Ovary (tissue), 9 donors: ENCODE measurements around the gene UBLCP1. TPM values are rescaled to one million over a fixed set of nuclear protein-coding genes. Genes with fewer than 3 reads are reported as not detected.

Experiments
- DNase-seq, 5 donors: peaks; one replicate each; pipeline ENCODE4 v3.0.0-alpha.2; 2019 to 2020
- H3K27ac ChIP-seq, 2 donors: fragments of 200-600 bp; one replicate each; pipeline versions ENCODE4 v1.5.1 to v1.8.0; 2019 to 2022
- H3K27me3 ChIP-seq: fragments of 200-600 bp; one replicate; pipeline ENCODE4 v1.8.0; 2022
- H3K36me3 ChIP-seq: fragments of 200-600 bp; sonication (generic); one replicate; pipeline ENCODE4 v1.5.1; 2019
- H3K4me1 ChIP-seq: one replicate; pipeline ENCODE4 v1.8.1; 2013; ENCODE audit warnings: mild to moderate bottlenecking, moderate library complexity; ENCODE audit not compliant: insufficient read depth
- H3K4me3 ChIP-seq: fragments of 200-600 bp; sonication (generic); one replicate; pipeline ENCODE4 v1.5.1; 2017
- H3K9me3 ChIP-seq, 2 donors: fragments of 200-600 bp in 1 of 2; sonication (generic) in 1 of 2; one replicate each; pipeline versions ENCODE4 v1.5.1 to v1.8.1; 2013 to 2019; ENCODE audit warnings: mild to moderate bottlenecking in 1 of 2, moderate library complexity in 1 of 2
- EP300 ChIP-seq: sonication (generic); formaldehyde crosslinking; IDR thresholded peaks from one replicate; pipeline ENCODE4 v1.6.1; 2017; ENCODE audit warnings: antibody characterized with exemption
- POLR2A ChIP-seq: fragments of 450-650 bp; IDR thresholded peaks from one replicate; pipeline ENCODE4 v1.6.1; 2017; ENCODE audit warnings: antibody characterized with exemption, mild to moderate bottlenecking, moderate library complexity
- WGBS, 3 donors: extraction: QIAGEN DNeasy Blood & Tissue Kit in 1 of 3; methylation state at CpG; one replicate each; pipeline versions ENCODE4 v1.1.5 to v1.1.7; 2013 to 2017; 5-methylcytosine and 5-hydroxymethylcytosine counted together
- intact Hi-C, 4 donors: fragments of 100-400 bp; cut with DNase I; formaldehyde crosslinking; loops; one replicate each; pipeline versions ENCODE4 v1.11.0 to v1.15.1; 2022 to 2023
- polyA plus RNA-seq, 2 donors: library from polyadenylated mRNA; stranded (reverse); fragments of 200-250 nt in 1 of 2; fragments of 350-450 nt in 1 of 2; fragmentation: Illumina TruSeq in 1 of 2; extraction: RNeasy Lipid Tissue Mini Kit (QIAGEN cat#74804) in 1 of 2; gene quantifications; one replicate each; pipeline ENCODE4 v1.2.3, GENCODE V29; 2013 to 2014
- total RNA-seq, 7 donors: library from RNA; depleted of rRNA in 2 of 7; stranded (reverse); fragments of >200 nt in 2 of 7; fragmentation: NEBNext Ultra II Directional in 3 of 7; extraction: Animal tissue kit (Norgen Biotek cat#: 25700) in 3 of 7; gene quantifications; one replicate each; pipeline versions ENCODE4 v1.1.0 to v1.2.4, GENCODE V29; 2016 to 2023
- TF ChIP-seq, protein P1 (sequence below), 3 donors: fragments of 450-650 bp in 2 of 3; fragments of 200-600 bp in 1 of 3; IDR thresholded peaks; one replicate each; pipeline versions ENCODE4 v1.5.1 to v1.8.0; 2016 to 2022; ENCODE audit warnings: antibody characterized with exemption in 3 of 3, mild to moderate bottlenecking in 1 of 3
- donor health status: DM: no; HTN: no; CAD: no; lungs with moderate emphysema.
- donor health status: DM: no; HTN: no; CAD: no.
- donor health status: Bipolar disorder and iron deficiency.
- donor health status: DM: yes; HTN: yes; CAD: no.
- donor health status: DM: no; HTN: no; CAD: no.
- donor health status: DM: yes; HTN: yes; CAD: no.

UBLCP1 gene
- total and polyA plus RNA-seq, 9 donors = 15.0 to 32.3 (median 19.0) TPM

DNA sequence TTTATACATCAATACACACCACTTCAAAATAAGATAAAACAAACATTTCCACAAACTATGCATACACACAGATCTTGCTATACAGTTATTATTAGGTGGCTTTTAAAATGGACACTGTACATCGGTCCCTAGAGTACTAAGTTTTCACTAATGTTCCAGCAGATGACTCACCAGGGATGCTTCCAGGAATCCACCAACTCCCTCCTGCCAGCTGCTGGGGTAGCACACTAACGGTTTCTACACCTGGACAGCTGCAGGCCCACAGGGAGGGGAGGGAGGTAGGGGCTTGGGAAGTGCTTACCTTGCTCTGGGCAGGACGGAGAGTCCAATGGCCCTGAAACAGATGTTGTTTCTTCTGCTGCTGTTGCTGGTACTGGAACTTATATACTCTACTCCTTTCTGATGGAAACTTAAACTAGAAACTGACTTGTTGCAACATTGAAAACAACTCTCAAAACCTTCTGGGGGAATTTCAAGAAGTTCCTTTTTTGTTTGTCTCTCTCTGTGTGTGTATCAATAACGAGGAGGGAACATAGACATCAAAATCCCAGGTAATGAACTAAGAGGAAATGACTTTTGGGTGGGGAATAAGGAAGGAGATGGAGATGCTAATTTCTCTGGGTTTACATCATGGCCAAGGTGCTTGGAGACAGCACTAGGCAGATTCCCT lies 67.2 kb downstream of the UBLCP1 start, which contains the start of gene IL12B:
IL12B (minus strand) TSS at position 357 of the 670 bp plus-strand sequence. CDS start 3,705 bp downstream, outside the sequence.
- Histone ChIP-seq H3K9me3 (no peaks in the 10 kb centered on the region), H3K27me3 (no peaks in the 10 kb centered on the region), H3K27ac (no peak within 1 kb of the TSS), H3K4me3 (no peak within 1 kb of the TSS), H3K4me1 (peaks cover 5% of the 10 kb centered on the region), H3K36me3 (no peaks in the 10 kb centered on the region)
- TF ChIP-seq EP300 (no peak), POLR2A (no peak)
- TF ChIP-seq, protein P1, sequence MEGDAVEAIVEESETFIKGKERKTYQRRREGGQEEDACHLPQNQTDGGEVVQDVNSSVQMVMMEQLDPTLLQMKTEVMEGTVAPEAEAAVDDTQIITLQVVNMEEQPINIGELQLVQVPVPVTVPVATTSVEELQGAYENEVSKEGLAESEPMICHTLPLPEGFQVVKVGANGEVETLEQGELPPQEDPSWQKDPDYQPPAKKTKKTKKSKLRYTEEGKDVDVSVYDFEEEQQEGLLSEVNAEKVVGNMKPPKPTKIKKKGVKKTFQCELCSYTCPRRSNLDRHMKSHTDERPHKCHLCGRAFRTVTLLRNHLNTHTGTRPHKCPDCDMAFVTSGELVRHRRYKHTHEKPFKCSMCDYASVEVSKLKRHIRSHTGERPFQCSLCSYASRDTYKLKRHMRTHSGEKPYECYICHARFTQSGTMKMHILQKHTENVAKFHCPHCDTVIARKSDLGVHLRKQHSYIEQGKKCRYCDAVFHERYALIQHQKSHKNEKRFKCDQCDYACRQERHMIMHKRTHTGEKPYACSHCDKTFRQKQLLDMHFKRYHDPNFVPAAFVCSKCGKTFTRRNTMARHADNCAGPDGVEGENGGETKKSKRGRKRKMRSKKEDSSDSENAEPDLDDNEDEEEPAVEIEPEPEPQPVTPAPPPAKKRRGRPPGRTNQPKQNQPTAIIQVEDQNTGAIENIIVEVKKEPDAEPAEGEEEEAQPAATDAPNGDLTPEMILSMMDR (IDR thresholded peaks at IDR 0.05) = no peak
- DNase-seq = no peak
- WGBS, 3 donors = 34 to 40% (median 40%) methylated on average over 4 of the region's 4 CpGs
- intact Hi-C loops = no loop called here

- intact Hi-C loops = no loop called here
- Histone ChIP-seq H3K4me1 (peaks cover 5% of the 10 kb centered on the region), H3K9me3 (no peaks in the 10 kb centered on the region), H3K4me3 (peak overlapping the region; percentile 26), H3K36me3 (no peaks in the 10 kb centered on the region), H3K27me3 (no peaks in the 10 kb centered on the region), H3K27ac (no peak overlapping the region)
- DNase-seq = peak; percentile 28 to 76 (median 47)
- 4 to 7% (median 5%) methylated on average over 45 to 50 of the region's 50 CpGs for WGBS, 3 donors
- no peak for TF ChIP-seq POLR2A
- TF ChIP-seq, protein P1 (IDR thresholded peaks at IDR 0.05) = peak in 2 of 3 donors; percentile 36 to 46
- no peak for TF ChIP-seq EP300
Observed at GRCh38 chr5:159331093-159331973, 68.2 kb downstream of the UBLCP1 start.

GRCh38 chr5:159332800-159333544 lies 69.9 kb downstream of the UBLCP1 start:
- intact Hi-C loops = no loop called here

More at GRCh38 chr5:159332800-159333544, 69.9 kb downstream of the UBLCP1 start:
- Histone ChIP-seq H3K4me1 (peaks cover 5% of the 10 kb centered on the region), H3K9me3 (no peaks in the 10 kb centered on the region), H3K27ac (no peak overlapping the region), H3K27me3 (no peaks in the 10 kb centered on the region), H3K4me3 (no peak overlapping the region), H3K36me3 (no peaks in the 10 kb centered on the region)
- TF ChIP-seq, protein P1 (IDR thresholded peaks at IDR 0.05) = no peak
- no peak for TF ChIP-seq POLR2A
- no peak for TF ChIP-seq EP300
- DNase-seq = no peak
- 64 to 75% (median 73%) methylated on average over 6 of the region's 6 CpGs for WGBS, 3 donors
